Left lobe of liver (tissue), 2 donors: ENCODE results near the gene NDUFA7. TPM values are rescaled to one million over a fixed set of nuclear protein-coding genes. Genes with fewer than 3 reads are reported as not detected.
"Not testable (repeated sequence)": the region's sequence is repeated elsewhere in the genome, so short reads cannot be mapped to it uniquely, and the experiment has no call there.

ENCODE experiments used
- ATAC-seq: fragments of 200-7000 bp; cut with Tn5 transposase; one replicate; pipeline ENCODE4 v1.9.1; 2020; ENCODE audit warnings: mild to moderate bottlenecking, moderate library complexity
- DNase-seq: peaks from one replicate; pipeline ENCODE4 v3.0.0-alpha.2; 2020; ENCODE audit warnings: low spot score
- total RNA-seq: library from RNA; stranded (reverse); gene quantifications from one replicate; pipeline ENCODE4 v1.2.1, GENCODE V29; 2021
- donor health status: DM: no; HTN: no; CAD: no; lungs with moderate emphysema.
- donor health status: DM: no; HTN: yes; CAD: no.

NDUFA7 gene
- total RNA-seq, 1 donor from 2014 or later: 28.5 TPM

DNA sequence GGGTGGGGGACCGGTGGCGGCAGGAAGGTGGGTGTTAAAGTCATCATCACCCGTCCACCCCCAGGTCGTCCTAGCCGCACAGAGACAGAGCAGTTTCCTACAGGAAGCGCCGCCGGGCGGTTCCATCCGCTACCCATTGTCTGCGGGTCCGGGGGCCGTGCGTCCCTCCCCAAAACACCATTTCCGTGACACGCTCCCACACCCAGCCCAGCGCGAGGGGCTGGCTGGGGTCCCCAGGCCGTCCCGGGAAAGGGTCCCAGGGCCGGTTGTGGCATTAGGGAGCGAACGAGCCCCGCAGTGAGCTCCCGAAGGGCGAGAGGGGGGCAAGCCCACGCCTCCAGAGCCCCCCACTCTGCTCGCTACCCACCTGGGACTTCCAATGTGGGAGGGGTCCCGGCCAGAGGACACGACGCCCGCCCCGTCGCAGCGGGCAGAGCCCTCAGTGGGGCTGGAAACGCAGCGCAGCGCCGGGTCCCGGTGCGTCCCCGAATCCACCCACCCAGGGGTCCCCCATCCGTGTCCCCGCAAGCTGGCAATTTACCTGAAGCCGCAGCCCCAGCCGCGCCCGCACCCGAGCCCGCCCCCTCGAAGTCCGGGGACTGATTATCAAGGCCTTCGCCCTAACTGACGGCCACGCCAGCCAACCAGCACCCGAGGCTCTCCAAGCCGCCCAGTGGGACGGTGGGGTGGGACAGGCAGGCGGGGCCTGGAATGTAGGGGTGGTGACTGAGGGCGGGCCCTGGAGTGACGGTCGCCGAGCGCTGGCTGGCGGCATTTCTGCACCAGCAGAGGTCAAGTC lies 21.7 kb upstream of the NDUFA7 start, which contains the start of gene KANK3:
KANK3 (minus strand) TSS at position 579 of the 799 bp plus-strand sequence. CDS start 5,434 bp downstream, outside the sequence.
- peak; percentile 99 for DNase-seq
- ATAC-seq: peak; percentile 98

DNA sequence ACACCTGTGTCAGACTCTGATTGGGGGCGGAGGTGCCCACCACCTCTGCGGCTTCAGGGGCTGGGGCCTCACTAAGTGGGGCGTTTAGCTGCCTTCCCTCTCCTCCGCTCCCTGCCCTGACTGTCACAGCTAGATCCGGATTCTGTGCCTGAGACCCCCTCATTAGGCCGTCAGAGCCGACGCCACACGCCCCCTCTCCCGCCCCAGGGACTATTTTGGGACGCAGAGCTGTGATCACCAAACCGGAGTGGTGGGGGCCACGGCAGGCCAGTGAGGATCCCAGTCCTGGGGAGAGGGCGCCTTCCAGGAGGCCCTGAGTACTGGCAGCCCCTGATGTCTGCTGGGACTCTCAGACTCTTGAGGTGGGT lies 21.1 kb upstream of the NDUFA7 start:
- DNase-seq (no peak), ATAC-seq (no peak)

GRCh38 chr19:8341504-8341903 lies 20.3 kb upstream of the NDUFA7 start:
- not testable (repeated sequence) for ATAC-seq

GRCh38 chr19:8340341-8341096 lies 19.3 kb upstream of the NDUFA7 start:
- ATAC-seq (peak; percentile 25), DNase-seq (peak; percentile 56)

More at GRCh38 chr19:8341504-8341903, 20.3 kb upstream of the NDUFA7 start:
- not testable (repeated sequence) for DNase-seq

- no peak for ATAC-seq
Measured at GRCh38 chr19:8338835-8339234, 17.7 kb upstream of the NDUFA7 start.

DNA sequence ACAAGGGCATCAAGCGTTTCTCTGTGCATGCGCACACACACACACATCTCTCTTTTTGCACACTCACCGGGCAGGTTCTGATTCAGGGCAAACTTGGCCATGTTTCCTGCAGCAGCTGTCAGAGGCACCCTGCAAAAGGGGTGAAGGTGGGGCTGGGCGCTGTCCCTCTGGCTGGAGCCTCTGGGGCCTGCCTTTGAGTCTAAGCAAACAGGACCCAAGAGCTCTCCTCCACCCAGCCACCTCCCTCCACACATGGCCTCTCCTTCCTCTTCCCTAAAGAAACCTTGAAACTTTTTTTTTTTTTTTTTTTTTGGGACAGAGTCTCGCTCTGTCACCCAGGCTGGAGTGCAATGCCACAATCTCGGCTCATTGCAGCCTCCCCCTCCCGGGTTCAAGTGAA lies 16.6 kb upstream of the NDUFA7 start:
- DNase-seq (no peak), ATAC-seq (no peak)

More at GRCh38 chr19:8338835-8339234, 17.7 kb upstream of the NDUFA7 start:
- no peak for DNase-seq

DNA sequence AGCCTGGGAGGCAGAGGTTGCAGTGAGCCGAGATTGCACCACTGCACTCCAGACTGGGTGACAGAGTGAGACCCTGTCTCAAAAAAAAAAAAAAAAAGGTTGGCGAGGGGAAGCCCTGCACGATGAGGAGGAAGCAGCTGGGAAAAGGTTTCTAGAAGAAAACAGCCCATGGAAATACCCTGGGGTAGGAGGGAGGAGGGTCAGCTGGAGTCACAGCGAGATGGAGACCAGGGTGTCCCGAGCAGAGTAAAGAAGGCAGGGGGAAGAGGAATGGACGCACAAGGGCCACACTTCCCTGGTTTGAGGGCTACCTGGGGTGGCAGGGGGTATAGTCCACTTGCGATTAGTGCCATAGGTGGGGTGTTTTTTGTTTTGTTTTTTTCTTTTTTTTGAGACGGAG lies 15.5 kb upstream of the NDUFA7 start:
- DNase-seq: no peak
- no peak for ATAC-seq

GRCh38 chr19:8336072-8336569 lies 14.9 kb upstream of the NDUFA7 start:
- no peak for DNase-seq
- no peak for ATAC-seq

- ATAC-seq: no peak
- DNase-seq: no peak
Measured at GRCh38 chr19:8335343-8336071, 14.3 kb upstream of the NDUFA7 start.

DNA sequence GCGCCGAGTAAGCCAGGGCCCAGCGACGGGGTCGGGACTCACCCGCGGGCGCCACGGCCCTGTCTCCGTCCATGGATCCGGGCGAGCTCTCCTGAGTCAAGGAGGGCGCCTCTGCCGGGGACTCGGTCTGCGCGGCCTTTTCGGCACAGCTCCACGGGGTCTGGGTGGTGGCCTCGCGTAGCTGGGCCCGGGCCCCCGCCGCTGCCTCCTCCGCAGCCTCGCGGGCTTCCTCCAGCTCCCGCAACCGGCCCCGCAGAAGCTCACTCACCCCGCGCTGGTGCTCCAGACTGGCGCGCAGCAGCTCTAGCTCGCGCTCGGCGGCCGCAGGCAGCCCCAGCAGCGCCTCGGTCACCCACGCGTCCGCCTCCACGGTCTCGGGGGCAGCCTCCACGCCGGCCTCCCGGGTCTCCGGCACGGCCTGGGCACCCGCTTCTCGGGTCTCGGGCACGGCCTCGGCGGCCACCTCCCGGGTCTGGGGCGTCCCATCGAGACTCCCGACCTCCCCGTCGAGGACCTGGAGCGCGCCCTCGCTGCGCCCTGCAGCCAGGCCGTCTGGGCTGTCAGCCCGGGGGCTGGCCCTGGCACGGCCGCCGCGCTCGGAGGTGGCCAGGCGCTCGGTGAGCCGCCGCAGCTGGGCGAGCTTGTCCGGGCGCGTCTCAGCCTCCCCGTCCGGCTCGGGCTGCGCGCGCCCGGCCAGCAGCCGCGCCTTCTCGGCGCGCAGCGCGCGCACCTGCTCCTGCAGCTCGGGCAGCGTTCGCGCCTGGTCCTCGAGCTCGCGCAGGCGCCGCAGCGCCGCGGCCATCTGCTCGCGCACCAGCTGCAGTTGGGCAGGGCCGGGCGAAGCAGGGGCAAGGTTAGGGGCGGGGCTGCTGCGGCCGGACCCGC lies 13.5 kb upstream of the NDUFA7 start:
- ATAC-seq (peak; percentile 88), DNase-seq (no peak)

GRCh38 chr19:8333767-8334457 lies 12.7 kb upstream of the NDUFA7 start:
- ATAC-seq (no peak), DNase-seq (no peak)

DNA sequence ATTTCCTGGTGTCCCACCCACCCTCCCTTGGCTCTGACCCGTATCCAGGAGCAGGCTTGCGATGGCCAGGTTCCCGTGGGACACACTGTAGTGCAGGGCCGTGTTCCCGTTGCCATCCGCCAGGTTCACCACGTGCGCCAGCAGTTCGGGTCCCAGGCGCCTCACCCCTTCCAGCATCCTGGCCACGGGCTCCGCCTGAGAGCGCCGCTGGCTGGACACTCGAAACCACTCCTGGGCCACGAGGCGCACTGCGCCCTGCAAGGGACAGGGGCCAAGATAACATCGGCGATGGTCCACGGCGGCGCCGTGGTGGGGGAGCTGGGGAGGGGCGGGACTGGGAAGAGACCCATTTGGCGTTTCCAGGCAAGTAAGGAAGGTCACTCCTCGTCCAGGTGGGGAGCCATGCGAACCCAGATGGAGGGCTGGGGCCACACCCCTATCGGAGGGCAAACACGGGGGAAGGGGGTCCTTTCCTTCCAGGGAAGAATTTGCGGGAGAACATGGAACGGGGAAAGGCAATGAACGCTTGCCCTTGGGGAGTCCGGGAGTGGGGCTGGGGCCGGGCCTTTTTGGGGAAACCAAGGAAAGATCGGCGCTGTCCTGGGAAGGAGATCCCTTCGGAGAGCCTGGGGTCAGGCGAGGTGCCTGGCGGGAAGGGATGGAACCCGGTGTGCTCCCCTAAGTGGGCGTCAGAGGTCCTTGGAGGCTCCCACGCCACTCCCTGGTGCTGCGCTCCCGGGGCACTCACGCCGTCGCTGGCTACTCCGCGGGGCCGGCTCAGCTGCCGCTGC lies 12.0 kb upstream of the NDUFA7 start:
- DNase-seq: no peak
- no peak for ATAC-seq

GRCh38 chr19:8331263-8331845 lies 10.2 kb upstream of the NDUFA7 start:
- no peak for ATAC-seq
- no peak for DNase-seq

DNA sequence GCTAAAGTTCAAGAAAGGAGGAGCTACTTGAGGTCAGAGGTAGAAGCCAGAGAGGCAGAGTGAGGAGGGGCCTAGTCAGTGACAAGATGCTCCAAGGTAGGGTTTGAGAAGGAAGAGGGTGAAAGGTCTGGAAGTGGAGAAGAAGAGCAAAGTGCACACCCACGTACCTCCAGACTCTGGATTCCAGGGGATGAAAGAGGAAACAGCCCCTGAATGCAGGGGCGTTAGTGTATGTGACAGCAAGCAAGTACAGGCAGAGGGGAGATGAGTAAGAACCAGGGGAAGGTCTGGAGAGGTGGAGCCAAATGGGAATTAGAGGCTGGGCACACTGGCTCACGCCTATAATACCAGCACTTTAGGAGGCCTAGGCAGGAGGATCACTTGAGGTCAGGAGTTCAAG lies 8.8 kb upstream of the NDUFA7 start:
- DNase-seq: no peak
- no peak for ATAC-seq

DNA sequence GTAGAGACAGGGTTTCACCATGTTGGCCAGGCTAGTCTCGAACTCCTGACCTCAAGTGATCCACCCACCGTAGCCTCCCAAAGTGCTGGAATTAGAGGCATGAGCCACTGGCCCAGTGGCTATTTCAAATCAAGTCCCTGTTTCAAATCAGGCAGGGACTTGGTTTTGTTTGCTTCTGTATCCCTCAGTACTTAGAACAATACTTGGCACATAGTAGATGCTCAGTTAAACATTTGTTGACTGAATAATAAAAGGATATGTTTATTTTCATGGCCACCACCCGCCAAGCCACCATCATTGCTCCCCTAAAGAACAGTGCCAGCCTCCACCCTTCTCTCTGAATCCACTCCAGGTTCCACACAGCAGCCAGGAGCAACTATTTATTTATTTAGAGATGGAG lies 4.3 kb upstream of the NDUFA7 start:
- ATAC-seq: no peak
- no peak for DNase-seq

DNA sequence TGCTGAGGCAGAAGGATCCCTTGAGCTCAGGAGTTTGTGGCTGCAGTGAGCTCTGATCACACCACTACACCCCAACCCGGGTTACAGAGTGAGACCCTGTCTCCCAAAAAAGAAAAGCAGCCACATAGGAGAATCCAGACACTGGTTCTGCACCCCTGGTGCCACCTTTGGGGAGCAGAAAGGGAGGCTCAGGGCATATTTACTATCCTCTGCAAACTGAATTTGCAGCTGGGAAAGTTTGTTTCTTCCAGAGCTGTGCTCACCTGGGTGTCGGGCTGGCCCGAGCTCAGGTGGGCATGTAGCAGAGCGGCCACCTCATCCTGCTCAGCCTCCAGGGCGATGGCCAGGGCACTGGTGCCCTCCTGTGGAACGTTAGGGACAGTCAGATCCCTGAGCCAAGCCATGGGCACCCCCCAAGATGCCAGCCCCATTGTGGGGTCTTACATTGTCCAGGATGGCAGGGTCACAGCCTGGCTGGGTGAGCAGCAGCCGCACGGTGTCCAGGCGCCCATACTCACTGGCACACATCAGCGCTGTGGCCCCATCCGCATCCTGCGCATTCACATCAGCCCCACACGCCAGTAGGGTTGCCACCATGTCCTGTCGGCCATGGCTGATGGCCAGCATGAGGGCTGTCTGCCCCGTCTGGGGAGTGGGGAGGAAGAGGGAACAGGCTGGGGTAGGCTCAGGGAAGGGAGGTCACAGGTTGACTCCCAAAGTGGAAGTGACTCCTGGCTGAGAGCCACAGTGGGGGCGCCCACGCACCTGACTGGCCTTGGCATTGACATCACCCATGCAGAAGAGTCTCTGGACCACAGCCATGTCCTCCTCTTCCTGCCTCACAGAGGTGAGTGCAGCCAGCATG lies 3.2 kb upstream of the NDUFA7 start:
- DNase-seq (peak; percentile 73), ATAC-seq (peak; percentile 34)

GRCh38 chr19:8323781-8324185 lies 2.6 kb upstream of the NDUFA7 start:
- DNase-seq (no peak), ATAC-seq (no peak)

DNA sequence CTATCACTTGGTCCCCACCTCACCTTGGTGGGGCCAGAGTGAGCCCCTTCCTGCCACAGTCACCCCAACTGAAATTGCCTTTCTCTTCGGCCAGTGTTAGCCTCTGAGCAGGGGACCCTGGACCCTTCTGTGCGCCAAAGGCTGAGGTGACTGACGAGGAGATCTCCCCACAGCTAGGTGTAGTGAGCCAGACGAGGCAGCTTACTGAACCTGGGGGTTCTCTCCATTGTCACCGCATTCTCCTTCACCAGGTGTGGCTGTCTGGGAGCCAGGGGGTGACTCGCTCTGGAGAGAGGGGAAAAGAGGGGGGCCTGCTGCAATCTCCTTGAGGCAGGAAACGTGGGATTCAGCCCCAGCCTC lies 1.4 kb upstream of the NDUFA7 start:
- DNase-seq: no peak
- ATAC-seq: no peak
